Neural cell (in vitro differentiated cells): ENCODE data around the gene RCSD1. TPM values are rescaled to one million over a fixed set of nuclear protein-coding genes. Genes with fewer than 3 reads are reported as not detected.

Experiments used
- H2AFZ ChIP-seq: fragments of 200-600, 300-800 bp; sonication (generic), shearing (Covaris generic); 2 replicates; pipeline ENCODE4 v1.6.0; 2014; ENCODE audit warnings: low read depth, mild to moderate bottlenecking, antibody characterized with exemption, low read length, moderate library complexity
- H3F3A ChIP-seq: fragments of 200-600 bp; shearing (Covaris generic); 2 replicates; pipeline ENCODE4 v1.6.1; 2016; ENCODE audit warnings: mild to moderate bottlenecking, moderate library complexity, mixed read lengths, antibody characterized with exemption, low read length; ENCODE audit not compliant: insufficient read depth, poor library complexity, severe bottlenecking
- H3K27ac ChIP-seq: fragments of 200-600, 300-800 bp; sonication (generic), shearing (Covaris generic); 2 replicates; pipeline ENCODE4 v1.5.1; 2014; ENCODE audit warnings: mild to moderate bottlenecking, low read length, moderate library complexity
- H3K27me3 ChIP-seq: fragments of 300-800, 200-600 bp; sonication (generic), shearing (Covaris generic); 2 replicates; pipeline ENCODE4 v1.6.0; 2014; ENCODE audit warnings: mild to moderate bottlenecking, low read depth, low read length, moderate library complexity; ENCODE audit not compliant: insufficient read depth
- H3K36me3 ChIP-seq: fragments of 300-800, 200-600 bp; sonication (generic), shearing (Covaris generic); 2 replicates; pipeline ENCODE4 v1.5.1; 2014; ENCODE audit warnings: mild to moderate bottlenecking, antibody characterized with exemption, low read length, moderate library complexity; ENCODE audit not compliant: insufficient read depth
- H3K4me2 ChIP-seq: fragments of 300-800, 200-600 bp; sonication (generic), shearing (Covaris generic); 2 replicates; pipeline ENCODE4 v1.6.0; 2014; ENCODE audit warnings: mild to moderate bottlenecking, low read length
- H3K4me3 ChIP-seq: fragments of 300-800, 200-600 bp; sonication (generic), shearing (Covaris generic); 2 replicates; pipeline ENCODE4 v1.5.1; 2014; ENCODE audit warnings: mild to moderate bottlenecking, low read length, moderate library complexity
- H3K79me2 ChIP-seq: fragments of 200-600 bp; shearing (Covaris generic); replicated peaks from 2 replicates; pipeline ENCODE4 v1.6.0; 2014; ENCODE audit warnings: mild to moderate bottlenecking, low read length, moderate library complexity; ENCODE audit not compliant: insufficient read depth
- H3K9ac ChIP-seq: fragments of 300-800, 200-600 bp; sonication (generic), shearing (Covaris generic); 2 replicates; pipeline ENCODE4 v1.6.1; 2016; ENCODE audit warnings: mild to moderate bottlenecking, low read length, mixed read lengths
- H3K9me2 ChIP-seq: fragments of 200-600 bp; shearing (Covaris generic); 2 replicates; pipeline ENCODE4 v1.6.1; 2016; ENCODE audit warnings: mild to moderate bottlenecking, low read length, mixed read lengths; ENCODE audit not compliant: insufficient read depth
- H3K9me3 ChIP-seq: fragments of 200-600, 300-800 bp; sonication (generic), shearing (Covaris generic); 2 replicates; pipeline ENCODE4 v1.6.1; 2016; ENCODE audit warnings: mild to moderate bottlenecking, mixed run types, low read length, moderate library complexity, mixed read lengths
- H4K20me1 ChIP-seq: fragments of 200-600 bp; shearing (Covaris generic); 2 replicates; pipeline ENCODE4 v1.6.1; 2016; ENCODE audit warnings: mild to moderate bottlenecking, mixed run types; ENCODE audit not compliant: insufficient read depth
- EP300 ChIP-seq: fragments of 450-650 bp; conservative IDR thresholded peaks from 2 replicates; pipeline ENCODE4 v1.6.1; 2014; ENCODE audit warnings: antibody characterized with exemption, mild to moderate bottlenecking, moderate library complexity; ENCODE audit not compliant: poor library complexity, severe bottlenecking
- EZH2 ChIP-seq: fragments of 200-600, 300-800 bp; shearing (Covaris generic), sonication (generic); IDR thresholded peaks from 2 replicates; pipeline ENCODE4 v1.6.1; 2014; ENCODE audit warnings: antibody characterized with exemption, low read length, borderline replicate concordance, mild to moderate bottlenecking; ENCODE audit not compliant: insufficient read depth, poor library complexity, severe bottlenecking
- MXI1 ChIP-seq: fragments of 450-650 bp; conservative IDR thresholded peaks from 2 replicates; pipeline ENCODE4 v1.6.1; 2014; ENCODE audit warnings: antibody characterized with exemption, mild to moderate bottlenecking; ENCODE audit not compliant: poor library complexity, severe bottlenecking
- POLR2AphosphoS5 ChIP-seq: IDR thresholded peaks from 2 replicates; pipeline ENCODE4 v1.6.1; 2012
- RAD21 ChIP-seq: fragments of 450-650 bp; conservative IDR thresholded peaks from 2 replicates; pipeline ENCODE4 v1.6.1; 2014; ENCODE audit warnings: antibody characterized with exemption, mild to moderate bottlenecking, moderate library complexity
- SMC3 ChIP-seq: fragments of 450-650 bp; conservative IDR thresholded peaks from 2 replicates; pipeline ENCODE4 v1.6.1; 2014; ENCODE audit warnings: antibody characterized with exemption, mild to moderate bottlenecking, moderate library complexity; ENCODE audit not compliant: poor library complexity
- TAF1 ChIP-seq: IDR thresholded peaks from 2 replicates; pipeline ENCODE4 v1.6.1; 2012; ENCODE audit warnings: low read depth
- polyA plus RNA-seq: library from polyadenylated mRNA; depleted of rRNA; stranded (reverse); fragments of >200 nt; gene quantifications from 2 replicates; pipeline ENCODE4 v1.2.3, GENCODE V29; 2014
- TF ChIP-seq, protein P1 (sequence below): fragments of 450-650 bp; IDR thresholded peaks from 2 replicates; pipeline ENCODE4 v1.5.1; 2014; ENCODE audit warnings: antibody characterized with exemption, mild to moderate bottlenecking, moderate library complexity; ENCODE audit not compliant: poor library complexity, severe bottlenecking

Gene RCSD1
- polyA plus RNA-seq, 1 donor from 2014 or later: not detected

DNA sequence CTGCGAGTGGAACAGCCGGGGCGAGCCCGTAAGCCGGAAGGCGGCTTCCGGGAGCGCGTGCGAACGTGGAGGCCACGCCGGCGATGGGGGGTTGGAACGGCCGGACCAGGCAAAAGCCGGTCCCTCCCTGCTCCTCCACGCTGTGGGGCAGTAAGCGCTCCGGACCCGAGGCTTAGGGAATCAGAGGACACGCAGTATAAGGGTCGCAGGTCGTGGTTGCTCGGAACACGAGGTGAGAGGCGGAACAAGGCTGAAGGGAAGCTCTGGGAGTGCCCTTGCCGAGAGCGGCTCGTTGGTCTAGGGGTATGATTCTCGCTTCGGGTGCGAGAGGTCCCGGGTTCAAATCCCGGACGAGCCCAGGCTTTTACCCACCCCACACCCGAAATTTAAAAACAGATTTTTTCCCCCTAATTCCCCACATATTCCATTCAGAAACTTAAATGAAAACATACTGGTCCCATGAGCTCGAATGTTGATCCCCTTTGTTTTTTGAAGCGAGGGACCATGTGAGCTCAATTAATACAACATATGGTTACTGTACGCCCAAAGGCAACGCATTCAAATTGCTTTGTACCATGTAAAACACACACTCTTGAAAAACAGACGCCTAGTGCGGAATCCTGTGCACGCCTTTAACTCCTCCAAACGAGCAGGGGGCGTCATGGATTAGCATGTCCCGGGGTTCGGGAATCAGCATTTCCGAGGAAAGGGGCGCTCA, 84.6 kb downstream of the RCSD1 start:
- peaks cover 4% of the 10 kb centered on the region for H3K27me3 ChIP-seq
- peak overlapping the region; percentile 28 for H3K4me2 ChIP-seq
- peak overlapping the region; percentile 39 for H3K27ac ChIP-seq
- no peaks in the 10 kb centered on the region for H4K20me1 ChIP-seq
- H3K4me3 ChIP-seq: peak overlapping the region; percentile 94
- H3F3A ChIP-seq: peaks cover 5% of the 10 kb centered on the region
- TF ChIP-seq, protein P1, sequence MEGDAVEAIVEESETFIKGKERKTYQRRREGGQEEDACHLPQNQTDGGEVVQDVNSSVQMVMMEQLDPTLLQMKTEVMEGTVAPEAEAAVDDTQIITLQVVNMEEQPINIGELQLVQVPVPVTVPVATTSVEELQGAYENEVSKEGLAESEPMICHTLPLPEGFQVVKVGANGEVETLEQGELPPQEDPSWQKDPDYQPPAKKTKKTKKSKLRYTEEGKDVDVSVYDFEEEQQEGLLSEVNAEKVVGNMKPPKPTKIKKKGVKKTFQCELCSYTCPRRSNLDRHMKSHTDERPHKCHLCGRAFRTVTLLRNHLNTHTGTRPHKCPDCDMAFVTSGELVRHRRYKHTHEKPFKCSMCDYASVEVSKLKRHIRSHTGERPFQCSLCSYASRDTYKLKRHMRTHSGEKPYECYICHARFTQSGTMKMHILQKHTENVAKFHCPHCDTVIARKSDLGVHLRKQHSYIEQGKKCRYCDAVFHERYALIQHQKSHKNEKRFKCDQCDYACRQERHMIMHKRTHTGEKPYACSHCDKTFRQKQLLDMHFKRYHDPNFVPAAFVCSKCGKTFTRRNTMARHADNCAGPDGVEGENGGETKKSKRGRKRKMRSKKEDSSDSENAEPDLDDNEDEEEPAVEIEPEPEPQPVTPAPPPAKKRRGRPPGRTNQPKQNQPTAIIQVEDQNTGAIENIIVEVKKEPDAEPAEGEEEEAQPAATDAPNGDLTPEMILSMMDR: no peak
- TF ChIP-seq EP300 (peak; percentile 51), MXI1 (peak; percentile 97), POLR2AphosphoS5 (no peak), EZH2 (no peak), RAD21 (no peak), TAF1 (no peak), SMC3 (peak; percentile 38)
- no peak overlapping the region for H2AFZ ChIP-seq
- H3K9me3 ChIP-seq: no peaks in the 10 kb centered on the region
- peak overlapping the region; percentile 66 for H3K9ac ChIP-seq
- no peaks in the 10 kb centered on the region for H3K79me2 ChIP-seq
- H3K36me3 ChIP-seq: no peaks in the 10 kb centered on the region
- no peaks in the 10 kb centered on the region for H3K9me2 ChIP-seq

DNA sequence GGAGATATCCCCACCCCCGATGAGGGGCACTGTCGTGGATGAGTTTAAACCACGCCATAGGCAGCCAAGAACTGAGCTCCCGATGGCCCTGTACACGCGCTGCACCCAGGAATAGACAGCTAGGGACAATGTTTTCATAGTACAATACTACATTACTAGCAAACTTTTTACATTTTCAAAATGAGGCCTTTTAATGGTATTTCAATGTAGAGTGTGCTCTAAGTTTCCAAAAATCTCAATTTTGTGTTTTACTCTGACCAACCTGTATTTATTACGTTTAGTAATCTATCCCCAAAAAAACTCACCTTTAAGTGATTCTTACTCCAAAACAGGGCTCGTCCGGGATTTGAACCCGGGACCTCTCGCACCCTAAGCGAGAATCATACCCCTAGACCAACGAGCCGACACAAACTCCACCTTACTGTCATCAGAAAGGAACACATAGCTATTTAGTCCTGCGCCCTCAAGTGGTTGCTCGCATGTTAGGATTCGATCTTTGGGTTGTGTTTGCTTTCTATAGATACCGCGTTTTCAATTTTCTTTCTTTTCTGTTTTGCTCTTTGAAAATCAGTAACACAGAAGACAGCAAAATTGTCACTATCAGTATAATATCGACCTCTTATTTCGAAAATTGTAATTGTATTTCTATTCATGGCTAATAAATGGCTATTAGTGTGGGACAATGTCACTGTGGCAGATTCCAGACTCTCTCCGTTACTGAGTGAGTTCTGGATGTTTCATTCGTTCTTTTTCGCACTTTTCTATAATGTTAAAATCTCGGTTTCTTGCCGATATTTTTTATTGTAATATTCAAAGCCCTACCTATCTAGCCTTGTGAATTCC, 85.3 kb downstream of the RCSD1 start:
- no peaks in the 10 kb centered on the region for H3K79me2 ChIP-seq
- no peaks in the 10 kb centered on the region for H3K9me3 ChIP-seq
- H2AFZ ChIP-seq: peak overlapping the region; percentile 31
- no peaks in the 10 kb centered on the region for H3K36me3 ChIP-seq
- TF ChIP-seq MXI1 (no peak), TAF1 (no peak), SMC3 (peak; percentile 65), RAD21 (peak; percentile 47)
- TF ChIP-seq, protein P1: peak; percentile 96
- H3K9me2 ChIP-seq: no peaks in the 10 kb centered on the region
- peaks cover 5% of the 10 kb centered on the region for H3F3A ChIP-seq
- H3K27me3 ChIP-seq: peaks cover 4% of the 10 kb centered on the region
- peak overlapping the region; percentile 66 for H3K9ac ChIP-seq
- no peaks in the 10 kb centered on the region for H4K20me1 ChIP-seq
- peak overlapping the region; percentile 39 for H3K27ac ChIP-seq
- peak overlapping the region; percentile 94 for H3K4me3 ChIP-seq
- peak overlapping the region; percentile 91 for H3K4me2 ChIP-seq
